COLO668 (cell line): Measurements from ENCODE around the gene EIF4G3.

Experiments used
- DNase-seq: peaks from one replicate; lab custom pipeline; 2025; ENCODE audit not compliant: unreplicated experiment; lab: John Stamatoyannopoulos, UW

EIF4G3 gene

GRCh38 chr1:20770314-20771087 lies 406.2 kb downstream of the EIF4G3 start:
- DNase-seq, result no peak

DNA sequence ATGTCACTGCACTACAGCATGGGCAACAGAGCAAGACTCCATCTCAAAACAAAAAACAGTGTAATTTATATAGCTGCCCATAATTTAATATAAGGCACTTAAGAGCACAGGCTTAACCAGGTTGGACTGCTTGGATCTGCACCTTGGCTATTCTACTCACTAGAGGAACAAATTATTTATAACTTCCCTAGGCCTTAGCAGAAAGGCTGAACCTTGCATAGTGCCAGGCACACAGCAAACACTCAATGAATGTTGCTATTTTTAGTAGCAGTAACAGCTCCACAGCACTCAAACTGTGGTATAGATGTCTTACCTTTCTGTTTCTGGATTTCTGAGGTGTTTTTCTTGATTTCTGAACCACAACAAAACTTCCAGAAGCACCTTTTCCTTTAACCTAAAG lies 409.4 kb downstream of the EIF4G3 start:
- no peak for DNase-seq

DNA sequence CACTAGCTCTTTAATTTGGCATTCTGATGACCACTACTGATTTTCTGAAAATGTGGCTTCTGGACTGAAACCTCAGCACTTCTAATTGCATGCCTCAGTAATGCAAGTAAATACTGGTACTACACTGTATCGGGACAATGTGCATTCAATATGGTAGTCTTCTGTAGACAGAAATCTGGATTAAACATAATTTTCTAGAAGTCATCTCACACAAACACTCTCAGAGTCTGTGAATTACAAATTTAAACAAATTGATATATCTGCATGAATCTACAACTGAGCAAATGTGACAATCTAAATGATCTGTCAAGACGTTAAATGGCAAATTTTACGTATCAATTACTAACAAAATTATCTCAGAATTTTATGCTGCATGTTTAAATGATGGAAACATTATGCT lies 413.3 kb downstream of the EIF4G3 start:
- no peak for DNase-seq

DNA sequence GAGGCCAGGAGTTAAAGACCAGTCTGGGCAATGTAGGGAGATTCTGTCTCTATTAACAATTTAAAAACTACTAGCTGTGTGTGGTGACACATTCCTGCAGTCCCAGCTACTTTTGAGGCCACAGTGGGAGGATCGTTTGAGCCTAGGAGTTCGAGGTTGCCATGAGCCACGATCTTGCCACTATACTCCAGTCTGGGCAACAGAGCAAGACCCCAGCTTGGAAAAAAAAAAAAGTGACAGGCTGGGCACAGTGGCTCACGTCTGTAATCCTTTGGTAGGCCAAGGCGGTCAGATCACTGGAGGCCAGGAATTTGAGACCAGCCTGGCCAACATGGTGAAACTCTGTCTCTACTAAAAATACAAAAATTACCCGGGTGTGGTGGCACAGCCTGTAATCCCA lies 416.4 kb downstream of the EIF4G3 start:
- no peak for DNase-seq
